SW 1271 (cell line): ENCODE data around the gene GLI3.

Experiments
- DNase-seq, 2 experiments: peaks; one replicate each; lab custom pipeline; 2025; lab: John Stamatoyannopoulos, UW

Gene GLI3

GRCh38 chr7:42082144-42082543, 154.9 kb downstream of the GLI3 start:
- DNase-seq, result no peak

- DNase-seq, result no peak
Measured at GRCh38 chr7:42081671-42082070, 155.3 kb downstream of the GLI3 start.

GRCh38 chr7:42080841-42081586, 156.0 kb downstream of the GLI3 start:
- DNase-seq, result no peak

GRCh38 chr7:42077271-42078135, 159.5 kb downstream of the GLI3 start:
- no peak for DNase-seq

GRCh38 chr7:42076870-42077269, 160.1 kb downstream of the GLI3 start:
- DNase-seq, result no peak

- no peak for DNase-seq
Measured at GRCh38 chr7:42075418-42075817, 161.6 kb downstream of the GLI3 start.

- DNase-seq, result no peak
Measured at GRCh38 chr7:42074076-42074475, 162.9 kb downstream of the GLI3 start.

GRCh38 chr7:42071372-42072261, 165.4 kb downstream of the GLI3 start:
- DNase-seq, result no peak

- DNase-seq, result no peak
Measured at GRCh38 chr7:42070068-42070467, 166.9 kb downstream of the GLI3 start.

- no peak for DNase-seq
Measured at GRCh38 chr7:42069590-42069989, 167.4 kb downstream of the GLI3 start.

- no peak for DNase-seq
Measured at GRCh38 chr7:42068554-42069280, 168.3 kb downstream of the GLI3 start.

- no peak for DNase-seq
Measured at GRCh38 chr7:42065942-42066341, 171.1 kb downstream of the GLI3 start.

- DNase-seq, result no peak
Measured at GRCh38 chr7:42065015-42065414, 172.0 kb downstream of the GLI3 start.

GRCh38 chr7:42064534-42064933, 172.5 kb downstream of the GLI3 start:
- no peak for DNase-seq

GRCh38 chr7:42059275-42059674, 177.7 kb downstream of the GLI3 start:
- DNase-seq, result no peak

- no peak for DNase-seq
Measured at GRCh38 chr7:42057331-42057730, 179.7 kb downstream of the GLI3 start.

- no peak for DNase-seq
Measured at GRCh38 chr7:42055171-42055570, 181.8 kb downstream of the GLI3 start.

GRCh38 chr7:42053834-42054233, 183.2 kb downstream of the GLI3 start:
- no peak for DNase-seq

- no peak for DNase-seq
Measured at GRCh38 chr7:42049761-42050160, 187.2 kb downstream of the GLI3 start.

- DNase-seq, result no peak
Measured at GRCh38 chr7:42046483-42046882, 190.5 kb downstream of the GLI3 start.

- DNase-seq, result no peak
Measured at GRCh38 chr7:42045961-42046360, 191.0 kb downstream of the GLI3 start.

- DNase-seq, result no peak
Measured at GRCh38 chr7:42039921-42040320, 197.1 kb downstream of the GLI3 start.
